B cell (primary cell): ENCODE data around the gene CBX5. TPM values are rescaled to one million over a fixed set of nuclear protein-coding genes. Genes with fewer than 3 reads are reported as not detected.
A peak's percentile ranks its signal among the peaks of the same experiment; 100 is the strongest.

Experiments
- ATAC-seq: fragments of 200-7000 bp; cut with Tn5 transposase; one replicate; pipeline ENCODE4 v1.10.0; 2021; ENCODE audit warnings: low read depth, mild to moderate bottlenecking, moderate number of reproducible peaks, moderate library complexity
- CTCF ChIA-PET: fragments of 350-600 bp; sonication (Branson Sonifier 250); formaldehyde crosslinking; loops from one replicate; lab custom pipeline; 2021; ENCODE audit warnings: antibody characterized with exemption, inconsistent platforms; lab: Charles Lee
- POLR2A ChIA-PET: fragments of 350-600 bp; sonication (Branson Sonifier 250); formaldehyde crosslinking; loops from one replicate; lab custom pipeline; 2021; ENCODE audit warnings: antibody characterized with exemption; lab: Charles Lee
- DNase-seq: peaks from one replicate; pipeline ENCODE4 v3.0.0; 2013
- H2AFZ ChIP-seq: 2 replicates; pipeline ENCODE4 v1.6.1; 2012; ENCODE audit warnings: mild to moderate bottlenecking, low read depth, low read length; ENCODE audit not compliant: insufficient read depth, poor library complexity, severe bottlenecking
- H3K27ac ChIP-seq, 2 donors: 1 replicate in 1 of 2; 2 replicates in 1 of 2; pipeline ENCODE4 v1.5.1; 2012 to 2013; ENCODE audit warnings: low read length in 2 of 2, mild to moderate bottlenecking in 2 of 2, moderate library complexity in 1 of 2
- H3K27me3 ChIP-seq, 4 experiments: fragments of 200-600 bp in 1 of 4; sonication (generic) in 1 of 4; replicated peaks in 1 of 4; 1 replicate in 2 of 4; 2 replicates in 2 of 4; pipeline versions ENCODE4 v1.6.1 to v1.7.0; 2013 to 2016; ENCODE audit warnings: low read length in 3 of 4, mild to moderate bottlenecking in 2 of 4, mixed read lengths in 1 of 4, moderate library complexity in 1 of 4; ENCODE audit not compliant: insufficient read depth in 4 of 4, control insufficient read depth in 3 of 4; ENCODE audit errors: control extremely low read depth in 1 of 4
- H3K36me3 ChIP-seq, 2 experiments: replicated peaks in 1 of 2; 1 replicate in 1 of 2; 2 replicates in 1 of 2; pipeline versions ENCODE4 v1.6.1 to v1.7.1; 2013; ENCODE audit warnings: low read length in 1 of 2; ENCODE audit not compliant: insufficient read depth in 2 of 2, control insufficient read depth in 1 of 2; ENCODE audit errors: control extremely low read depth in 1 of 2, extremely low read depth in 1 of 2
- H3K4me1 ChIP-seq, 2 donors: fragments of 200-600 bp in 1 of 2; sonication (generic) in 1 of 2; 1 replicate in 1 of 2; 2 replicates in 1 of 2; pipeline versions ENCODE4 v1.5.1 to v1.6.1; 2013 to 2017; ENCODE audit warnings: low read length in 2 of 2; ENCODE audit not compliant: control insufficient read depth in 2 of 2, insufficient read depth in 2 of 2
- H3K4me2 ChIP-seq: replicated peaks from 2 replicates; pipeline ENCODE3; 2012; ENCODE audit warnings: mild to moderate bottlenecking, low read depth, low read length; ENCODE audit not compliant: poor library complexity, severe bottlenecking
- H3K4me3 ChIP-seq, 5 experiments: fragments of 200-600 bp in 1 of 5; sonication (generic) in 1 of 5; 1 replicate in 3 of 5; 2 replicates in 2 of 5; pipeline versions ENCODE4 v1.5.1 to v1.7.0; 2011 to 2016; ENCODE audit warnings: low read length in 4 of 5, mild to moderate bottlenecking in 4 of 5, low read depth in 2 of 5, control low read depth in 1 of 5, moderate library complexity in 1 of 5; ENCODE audit not compliant: insufficient read depth in 1 of 5; ENCODE audit errors: control extremely low read depth in 1 of 5, extremely low read depth in 1 of 5
- H3K79me2 ChIP-seq: fragments of 200-600 bp; sonication (generic); one replicate; pipeline ENCODE4 v1.6.0; 2016; ENCODE audit warnings: low read length; ENCODE audit not compliant: control insufficient read depth, insufficient read depth
- H3K9ac ChIP-seq: fragments of 200-600 bp; sonication (generic); 2 replicates; pipeline ENCODE4 v1.6.1; 2017; ENCODE audit warnings: mild to moderate bottlenecking, low read length, moderate library complexity
- H3K9me3 ChIP-seq, 3 donors: one replicate each; pipeline versions ENCODE4 v1.6.1 to v1.7.1; 2013; ENCODE audit warnings: low read length in 2 of 3; ENCODE audit not compliant: control insufficient read depth in 2 of 3, insufficient read depth in 1 of 3; ENCODE audit errors: control extremely low read depth in 1 of 3
- H4K20me1 ChIP-seq: 2 replicates; pipeline ENCODE4 v1.6.0; 2012; ENCODE audit warnings: mild to moderate bottlenecking, low read length; ENCODE audit not compliant: insufficient read depth, control insufficient read depth, poor library complexity, severe bottlenecking
- H3K27ac Mint-ChIP-seq: one replicate; pipeline ENCODE4 v1.8.0; 2021; ENCODE audit warnings: mixed read lengths
- H3K27me3 Mint-ChIP-seq: one replicate; pipeline ENCODE4 v1.8.0; 2021; ENCODE audit warnings: mixed read lengths
- H3K4me1 Mint-ChIP-seq: one replicate; pipeline ENCODE4 v1.8.0; 2021; ENCODE audit warnings: mixed read lengths
- H3K4me3 Mint-ChIP-seq: one replicate; pipeline ENCODE4 v1.8.0; 2021; ENCODE audit warnings: mixed read lengths
- H3K9me3 Mint-ChIP-seq: one replicate; pipeline ENCODE4 v1.8.0; 2022; ENCODE audit warnings: mixed read lengths; ENCODE audit not compliant: insufficient read depth
- CTCF ChIP-seq: fragments of 200-600 bp; IDR thresholded peaks from one replicate; pipeline ENCODE4 v1.8.0; 2022; ENCODE audit warnings: antibody characterized with exemption, mild to moderate bottlenecking
- EZH2 ChIP-seq: IDR thresholded peaks from 2 replicates; pipeline ENCODE4 v1.6.1; 2012; ENCODE audit warnings: borderline replicate concordance, low read depth, mild to moderate bottlenecking, moderate library complexity, low read length; ENCODE audit not compliant: insufficient read depth, poor library complexity, severe bottlenecking
- WGBS: methylation state at CpG from one replicate; pipeline ENCODE4 v1.1.5; 2013; ENCODE audit warnings: missing lambda C conversion rate; ENCODE audit not compliant: insufficient coverage; 5-methylcytosine and 5-hydroxymethylcytosine counted together
- intact Hi-C: fragments of 100-400 bp; cut with micrococcal nuclease; formaldehyde crosslinking; loops from one replicate; pipeline ENCODE4 v1.10.0; 2022
- polyA plus RNA-seq: library from polyadenylated mRNA; depleted of rRNA; stranded (reverse); fragments of >200 nt; gene quantifications from 2 replicates; pipeline ENCODE4 v1.2.3, GENCODE V29; 2012
- total RNA-seq, 2 donors: library from RNA; stranded (reverse); fragments of 120-200 nt in 1 of 2; gene quantifications; 1 replicate in 1 of 2; 2 replicates in 1 of 2; pipeline versions ENCODE4 v1.2.3 to v1.2.4, GENCODE V29; 2013 to 2022

The CBX5 gene
- total and polyA plus RNA-seq, 2 donors (not counting 1 experiment from before 2014, with no cell fraction given): 10.5 to 66.2 TPM

- peak overlapping the region; percentile 28 for H3K4me3 Mint-ChIP-seq
- no peaks in the 10 kb centered on the region for H3K9me3 ChIP-seq
- ChIA-PET POLR2A (interaction anchor here (0.6 kb wide), 1 partner anchor 23 kb away, joined by 5 read pairs; no protein-coding TSS in a partner anchor), CTCF (interaction anchor here (0.6 to 1.0 kb wide), 2 partner anchors 14 to 44 kb away, joined by 3 read pairs; no protein-coding TSS in a partner anchor)
- no peak overlapping the region for H3K4me3 ChIP-seq
- peak overlapping the region in 1 of 2 donors; percentile 13 for H3K27ac ChIP-seq
- intact Hi-C loops: loop anchor here (5.0 kb wide), 1 partner anchor 221 kb away; the partner anchor contains the start of gene NCKAP1L
- ATAC-seq (no peak), DNase-seq (no peak)
- H2AFZ ChIP-seq: no peak overlapping the region
- peaks cover 17% of the 10 kb centered on the region for H3K4me1 Mint-ChIP-seq
- TF ChIP-seq CTCF (no peak), EZH2 (no peak)
- no peak overlapping the region for H3K4me2 ChIP-seq
- no peaks in the 10 kb centered on the region for H3K9me3 Mint-ChIP-seq
- H3K4me1 ChIP-seq: peaks cover 18 to 21% of the 10 kb centered on the region in 2 donors
- H4K20me1 ChIP-seq: peaks cover 6% of the 10 kb centered on the region
- H3K27me3 Mint-ChIP-seq: no peaks in the 10 kb centered on the region
- H3K36me3 ChIP-seq: peaks cover 11 to 22% of the 10 kb centered on the region in 2 experiments
- H3K27ac Mint-ChIP-seq: peak overlapping the region; percentile 44
- 100% methylated on average over 2 of the region's 3 CpGs for WGBS
- peaks cover 84% of the 10 kb centered on the region for H3K79me2 ChIP-seq
- no peak overlapping the region for H3K9ac ChIP-seq
- H3K27me3 ChIP-seq: no peaks in the 10 kb centered on the region
These were observed 3.6 kb downstream of the CBX5 start for GRCh38 chr12:54276368-54276767.

- no peak overlapping the region for H3K4me2 ChIP-seq
- no peak overlapping the region for H3K4me3 Mint-ChIP-seq
- peaks cover 15% of the 10 kb centered on the region for H3K4me1 Mint-ChIP-seq
- TF ChIP-seq EZH2 (no peak), CTCF (no peak)
- no peaks in the 10 kb centered on the region for H3K9me3 ChIP-seq
- H3K4me3 ChIP-seq: no peak overlapping the region
- ChIA-PET CTCF (interaction anchor here (0.7 kb wide), 1 partner anchor 22 kb away, joined by 3 read pairs; no protein-coding TSS in a partner anchor), POLR2A (no interaction called here)
- peaks cover 11 to 20% of the 10 kb centered on the region in 2 experiments for H3K36me3 ChIP-seq
- H3K4me1 ChIP-seq: peaks cover 14 to 18% of the 10 kb centered on the region in 2 donors
- no peaks in the 10 kb centered on the region for H3K9me3 Mint-ChIP-seq
- H3K27ac Mint-ChIP-seq: no peak overlapping the region
- H3K9ac ChIP-seq: no peak overlapping the region
- intact Hi-C loops: no loop called here
- WGBS: 100% methylated on average over 1 of the region's 2 CpGs
- H4K20me1 ChIP-seq: no peaks in the 10 kb centered on the region
- H3K79me2 ChIP-seq: peaks cover 97% of the 10 kb centered on the region
- H3K27ac ChIP-seq: no peak overlapping the region
- ATAC-seq: no peak
- H3K27me3 Mint-ChIP-seq: no peaks in the 10 kb centered on the region
- no peak for DNase-seq
- no peak overlapping the region for H2AFZ ChIP-seq
- H3K27me3 ChIP-seq: no peaks in the 10 kb centered on the region
These were observed 5.9 kb downstream of the CBX5 start for GRCh38 chr12:54273981-54274380.
